Stimulated activated CD8-positive, alpha-beta memory T cell treated with anti-CD3 and anti-CD28 coated beads, Interleukin-7, amount 100 ng/mL, for 48 hours (primary cell): ENCODE data around the gene C13orf46.
"Not testable (repeated sequence)": the region's sequence is repeated elsewhere in the genome, so short reads cannot be mapped to it uniquely, and the experiment has no call there.

Source experiments
- DNase-seq, 2 donors: peaks; one replicate each; pipeline ENCODE4 v3.0.0-alpha.2; 2020; ENCODE audit warnings: low read depth in 1 of 2; ENCODE audit errors: extremely low read depth in 1 of 2

Gene C13orf46

DNA sequence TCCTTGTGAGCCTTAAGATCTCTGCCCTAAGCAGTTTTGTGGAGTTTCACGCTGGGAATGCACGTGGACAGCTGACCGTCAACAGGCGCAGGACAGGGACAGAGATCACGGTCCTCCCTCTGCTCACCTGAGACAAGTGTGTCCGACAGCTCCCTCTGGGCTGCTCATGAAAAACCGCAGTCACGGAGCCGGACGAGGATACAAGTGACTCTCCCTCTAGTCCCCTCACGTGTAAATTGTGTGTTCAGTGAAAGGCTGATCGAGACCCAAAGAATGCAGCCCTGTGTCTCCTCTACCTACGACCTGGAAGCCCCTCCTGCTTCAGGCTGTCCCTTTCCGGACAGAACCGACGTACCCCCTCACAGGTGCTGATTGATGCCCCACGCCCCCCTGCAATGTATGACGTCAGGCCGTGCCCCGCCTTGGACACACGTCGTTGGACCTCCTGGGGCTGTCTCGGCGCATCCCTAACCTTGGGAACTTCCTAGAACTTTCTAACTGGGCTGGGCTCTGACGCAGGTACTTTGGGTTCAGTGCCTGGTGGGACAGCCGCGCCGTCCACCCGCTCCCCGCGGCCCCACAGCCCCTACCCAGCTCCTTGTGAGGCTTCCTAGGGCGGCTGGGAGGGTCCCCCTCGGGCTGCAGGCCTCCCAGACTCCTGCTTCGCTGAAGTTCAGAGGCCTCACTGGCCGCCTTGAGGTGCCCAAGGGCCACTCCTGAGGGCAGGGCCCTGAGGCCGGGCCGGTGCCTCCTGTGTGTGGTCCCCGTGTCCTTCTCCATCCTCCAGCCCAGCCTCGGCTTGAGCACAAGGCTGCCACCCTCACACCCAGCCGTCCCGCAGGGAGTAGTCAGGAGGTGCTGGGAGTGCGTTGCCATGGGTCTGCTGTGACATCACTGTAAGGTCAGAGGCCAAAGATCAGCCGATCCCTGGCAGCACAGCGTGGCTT lies at the start of gene C13orf46:
C13orf46 (minus strand) TSS at position 859 of the 947 bp plus-strand sequence; CDS start at position 780, 79 bp downstream.
- no peak for DNase-seq

DNA sequence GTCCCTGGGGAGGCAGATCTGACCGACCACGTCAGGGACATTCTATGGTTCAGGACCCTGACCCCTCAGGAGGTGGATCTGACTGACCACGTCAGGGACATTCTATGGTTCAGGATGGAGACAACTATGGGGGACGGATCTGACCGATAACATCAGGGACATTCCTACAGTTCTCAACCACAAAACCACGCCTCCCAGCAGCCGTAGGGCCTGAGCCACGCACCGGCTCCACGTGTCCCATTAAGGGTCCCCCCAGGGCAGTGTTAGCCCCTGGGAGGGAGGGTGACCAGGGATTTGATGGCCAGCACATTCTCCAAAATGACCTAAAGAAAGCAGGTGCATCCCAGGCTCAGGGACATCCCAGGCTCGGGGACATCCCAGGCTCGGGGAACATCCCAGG lies 49.0 kb upstream of the C13orf46 start:
- no peak for DNase-seq

DNA sequence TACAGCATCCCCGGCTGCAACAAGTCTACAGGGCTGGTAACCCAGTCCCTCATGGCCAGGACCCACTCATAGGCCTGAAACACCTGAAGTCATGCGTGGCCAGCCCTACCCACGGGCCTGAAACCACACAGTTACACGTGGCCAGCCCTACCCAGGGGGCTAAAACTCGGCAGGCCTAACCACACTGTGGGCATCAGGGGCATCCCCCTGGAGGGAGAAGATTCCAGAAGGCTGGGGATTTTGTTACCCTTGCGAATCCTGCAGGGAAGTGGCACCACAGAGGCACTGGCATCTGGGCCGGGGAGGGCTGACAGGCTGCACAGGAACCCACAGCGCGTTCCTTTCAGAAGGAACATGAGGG lies 48.4 kb upstream of the C13orf46 start:
- no peak for DNase-seq

DNA sequence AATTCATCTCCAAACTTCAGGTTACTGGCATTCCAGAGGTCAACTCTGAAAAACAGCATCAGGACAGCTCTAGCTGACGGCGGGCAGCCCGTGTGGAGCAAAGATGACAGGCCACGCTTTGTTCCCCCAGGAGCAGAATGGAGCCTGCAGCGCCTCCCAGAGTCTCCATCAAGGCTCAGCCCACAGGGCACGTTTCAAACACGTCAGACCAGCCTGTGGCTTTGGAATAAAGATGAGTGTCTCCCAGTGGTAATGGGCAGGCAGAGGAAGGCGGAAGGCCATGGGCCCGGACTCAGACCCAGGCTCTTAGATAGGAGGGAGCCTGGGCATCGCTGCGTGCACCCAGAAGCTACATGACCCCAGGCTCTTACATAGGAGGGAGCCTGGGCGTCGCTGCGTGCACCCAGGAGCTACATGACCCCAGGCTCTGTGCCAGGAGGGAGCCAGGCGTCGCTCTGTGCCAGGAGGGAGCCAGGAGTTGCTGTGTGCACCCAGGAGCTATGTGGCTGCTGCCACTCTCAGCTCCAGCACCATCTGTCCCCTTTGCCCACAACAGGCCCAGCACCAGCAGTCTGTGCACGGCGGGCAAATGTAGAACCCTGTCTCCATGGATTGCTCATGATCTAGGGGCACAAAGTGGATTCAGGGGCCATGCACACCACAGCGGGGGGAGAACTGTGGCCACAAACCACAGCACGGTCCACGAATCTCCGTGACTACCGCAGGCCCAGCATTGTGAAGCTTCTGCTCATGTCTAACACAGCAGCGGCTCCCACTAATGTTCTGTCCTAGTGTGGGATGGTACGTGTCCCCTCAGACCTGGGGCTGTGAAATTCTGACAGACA lies 47.8 kb upstream of the C13orf46 start:
- DNase-seq, result no peak

DNA sequence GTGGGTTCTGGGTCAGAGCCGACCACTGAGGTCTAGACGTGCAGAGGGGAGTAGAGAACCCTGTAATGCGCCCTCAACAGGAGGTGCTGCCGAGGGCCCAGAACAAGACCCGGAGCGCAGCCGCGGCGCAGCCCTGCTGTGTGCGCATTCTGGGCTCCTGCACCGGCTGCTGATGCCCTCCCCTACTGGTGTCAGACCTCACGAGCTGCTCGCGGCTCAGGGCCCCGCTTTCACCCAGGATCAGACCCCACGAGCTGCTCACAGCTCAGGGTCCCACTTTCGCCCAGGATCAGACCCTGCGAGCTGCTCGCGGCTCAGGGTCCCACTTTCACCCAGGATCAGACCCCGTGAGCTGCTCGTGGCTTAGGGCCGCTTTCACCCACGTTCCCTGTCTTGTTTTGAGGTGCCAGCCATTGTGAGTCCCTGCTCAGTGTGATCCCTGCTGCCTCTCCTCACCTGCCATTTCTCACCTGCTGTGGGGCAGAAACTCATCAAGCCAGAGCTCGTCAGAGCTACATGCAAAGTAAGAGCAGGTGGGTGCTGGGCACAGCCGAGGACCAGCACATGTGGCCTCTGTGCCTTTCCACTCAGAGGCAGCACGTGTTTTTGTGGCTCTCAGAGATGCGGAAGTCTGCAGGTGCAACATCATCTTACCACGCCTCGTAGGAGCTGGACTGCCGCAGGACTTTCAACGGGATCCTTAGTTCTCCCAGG lies 47.0 kb upstream of the C13orf46 start:
- DNase-seq, result no peak

DNA sequence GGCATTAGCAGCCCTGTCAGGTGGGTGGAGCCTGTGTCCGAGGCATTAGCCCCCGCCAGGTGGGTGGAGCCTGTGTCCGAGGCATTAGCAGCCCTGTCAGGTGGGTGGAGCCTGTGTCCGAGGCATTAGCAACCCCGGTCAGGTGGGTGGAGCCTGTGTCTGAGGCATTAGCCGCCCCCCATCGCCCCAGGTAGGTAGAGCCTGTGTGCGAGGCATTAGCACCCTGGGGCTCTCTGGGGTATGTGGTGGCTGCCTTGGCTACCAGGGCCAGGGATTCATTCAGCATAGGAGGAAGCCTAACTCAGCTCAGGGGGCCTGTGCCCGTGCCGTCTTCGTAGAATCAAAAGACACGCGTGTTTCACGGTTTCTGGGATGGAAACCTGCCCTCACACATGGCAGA lies 46.3 kb upstream of the C13orf46 start:
- DNase-seq, result not testable (repeated sequence)

DNA sequence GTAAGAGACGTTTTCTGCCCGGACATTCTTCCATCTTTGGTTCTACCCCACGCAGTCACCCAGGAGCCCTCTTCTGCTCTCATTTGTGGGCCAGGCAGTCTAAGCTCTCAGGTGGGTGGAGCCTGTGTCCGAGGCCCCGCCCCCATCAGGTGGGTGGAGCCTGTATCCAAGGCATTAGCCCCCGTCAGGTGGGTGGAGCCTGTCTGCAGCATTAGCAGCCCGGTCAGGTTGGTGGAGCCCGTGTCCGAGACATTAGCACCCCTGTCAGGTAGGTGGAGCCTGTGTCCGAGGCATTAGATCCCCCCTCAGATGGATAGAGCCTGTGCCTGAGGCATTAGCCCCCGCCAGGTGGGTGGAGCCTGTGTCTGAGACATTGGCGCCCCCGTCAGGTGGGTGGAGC lies 45.5 kb upstream of the C13orf46 start:
- DNase-seq, result peak in 1 of 2 donors; percentile 12

DNA sequence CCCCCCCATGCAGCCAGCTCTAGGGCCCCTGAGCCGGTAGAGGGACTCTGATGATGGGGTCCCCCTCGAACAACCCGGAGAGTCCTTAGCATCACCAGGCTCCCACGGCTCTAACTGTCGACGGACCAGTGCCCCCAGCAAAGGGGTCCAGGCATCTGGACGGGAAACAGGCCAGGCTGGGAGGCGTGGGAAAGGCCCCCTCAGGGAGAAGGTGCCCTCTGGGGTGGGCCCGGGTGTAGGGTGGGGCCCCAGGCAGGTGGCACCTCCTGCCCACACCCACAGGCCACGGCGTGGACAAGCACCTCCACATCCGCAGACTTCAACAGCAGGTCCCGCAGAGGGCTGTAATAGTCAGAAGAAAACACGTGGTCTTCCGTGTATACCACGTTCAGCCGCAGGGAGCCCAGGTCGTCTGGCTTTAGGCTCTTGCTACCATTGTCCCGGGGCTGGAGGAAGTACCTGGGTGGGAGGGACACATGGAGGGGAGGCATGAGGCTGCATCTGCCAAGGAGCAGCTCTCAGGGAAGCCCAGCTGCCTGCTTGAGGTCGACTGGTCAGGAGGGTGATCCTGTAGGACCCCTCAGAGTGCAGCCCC lies 44.7 kb upstream of the C13orf46 start:
- no peak for DNase-seq

DNA sequence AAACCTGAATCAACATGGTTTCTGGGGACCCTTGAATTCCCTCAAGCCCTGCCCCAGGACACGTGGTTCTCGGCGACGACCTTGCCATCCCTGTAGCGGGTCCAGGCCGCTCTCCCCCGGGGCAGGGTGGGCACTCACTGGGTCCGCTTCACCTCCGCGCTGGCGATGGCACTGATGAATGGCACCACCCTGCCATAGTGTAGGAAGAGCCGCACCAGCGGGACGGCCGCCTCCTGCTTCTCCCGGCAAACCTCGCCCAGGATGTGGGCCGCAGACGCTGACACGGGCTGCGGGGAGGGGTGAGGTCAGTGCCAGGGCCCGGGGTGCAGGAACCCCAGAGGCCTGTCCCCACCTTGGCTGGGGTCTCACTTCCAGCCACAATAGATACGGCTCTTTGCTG lies 44.1 kb upstream of the C13orf46 start:
- DNase-seq, result no peak

DNA sequence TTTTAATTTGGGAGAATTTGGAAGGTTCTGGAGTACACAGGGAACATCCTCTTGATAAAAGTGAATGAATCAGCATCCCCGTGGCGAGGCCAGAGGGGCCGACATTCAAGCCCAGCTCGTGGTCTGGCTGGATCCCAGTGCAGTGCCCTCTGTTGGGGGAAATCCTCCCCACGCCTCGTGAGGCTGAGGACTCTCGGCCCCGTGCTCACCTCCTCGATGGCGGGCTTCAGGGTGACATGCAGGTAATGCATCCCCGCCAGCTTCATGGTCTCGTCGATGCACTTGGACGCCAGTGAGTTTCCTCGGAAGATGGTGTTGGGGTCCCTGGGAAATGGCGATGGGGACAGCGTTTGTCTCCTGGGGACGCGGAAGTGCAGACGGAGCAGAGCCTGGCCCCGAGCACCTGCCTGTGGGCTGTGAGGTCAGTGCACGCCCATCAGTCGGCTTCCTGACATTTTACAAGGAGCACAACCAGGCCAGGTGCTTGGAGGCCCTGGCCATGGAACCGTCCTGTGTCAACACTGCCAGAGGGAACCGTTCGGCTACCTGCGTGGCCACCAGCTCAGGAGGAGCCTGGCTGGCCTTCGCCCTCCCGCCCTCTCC lies 43.3 kb upstream of the C13orf46 start:
- no peak for DNase-seq

DNA sequence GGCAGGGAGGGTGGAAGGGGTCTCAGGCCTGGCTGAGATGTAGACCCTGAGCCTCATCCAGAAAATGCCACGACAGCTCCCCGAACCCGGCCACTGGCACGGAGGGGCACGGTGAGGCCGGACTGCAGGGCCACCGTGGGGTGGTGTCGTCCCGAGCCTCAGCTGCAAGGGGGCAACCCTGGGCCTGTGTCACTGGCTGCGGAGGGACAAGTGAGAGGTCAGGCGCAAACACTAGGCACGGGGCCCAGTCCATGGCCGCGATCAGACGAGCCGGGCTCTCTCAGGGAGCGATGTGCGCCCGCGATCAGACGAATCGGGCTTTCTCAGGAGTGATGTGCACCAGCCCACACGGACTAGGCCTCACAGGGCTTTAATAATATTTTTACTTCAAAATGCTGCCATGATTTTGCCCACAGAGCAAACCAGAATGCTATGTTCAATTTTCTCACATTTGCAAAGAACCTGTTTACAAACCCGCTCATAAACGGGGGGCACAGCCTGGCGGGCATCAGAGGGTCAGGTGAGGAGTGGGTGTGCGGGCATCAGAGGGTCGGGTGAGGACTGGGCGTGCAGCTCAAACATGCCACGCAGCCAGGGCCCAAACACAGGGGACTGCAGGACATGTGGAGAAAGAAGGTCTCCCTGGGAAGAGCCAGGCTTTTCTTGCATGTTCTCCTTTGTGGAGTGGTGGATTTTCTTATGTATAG lies 42.6 kb upstream of the C13orf46 start:
- no peak for DNase-seq

DNA sequence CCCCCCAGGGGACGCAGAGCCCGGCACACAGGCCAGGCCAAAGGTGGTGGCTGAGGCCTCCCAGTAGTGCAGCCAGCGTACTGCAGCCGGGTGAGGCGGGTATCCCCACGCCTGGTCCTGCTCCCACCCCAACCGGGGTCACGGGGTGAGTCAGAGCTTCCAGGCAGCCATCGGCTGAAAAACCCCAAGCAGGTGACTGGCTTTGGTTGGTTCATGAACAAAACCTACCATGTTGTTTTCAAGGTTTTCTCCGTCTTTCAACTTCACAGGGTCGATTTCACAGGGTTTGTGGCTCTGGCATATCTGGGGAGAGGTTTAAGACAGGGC lies 42.1 kb upstream of the C13orf46 start:
- DNase-seq, result peak in 1 of 2 donors; percentile 29

DNA sequence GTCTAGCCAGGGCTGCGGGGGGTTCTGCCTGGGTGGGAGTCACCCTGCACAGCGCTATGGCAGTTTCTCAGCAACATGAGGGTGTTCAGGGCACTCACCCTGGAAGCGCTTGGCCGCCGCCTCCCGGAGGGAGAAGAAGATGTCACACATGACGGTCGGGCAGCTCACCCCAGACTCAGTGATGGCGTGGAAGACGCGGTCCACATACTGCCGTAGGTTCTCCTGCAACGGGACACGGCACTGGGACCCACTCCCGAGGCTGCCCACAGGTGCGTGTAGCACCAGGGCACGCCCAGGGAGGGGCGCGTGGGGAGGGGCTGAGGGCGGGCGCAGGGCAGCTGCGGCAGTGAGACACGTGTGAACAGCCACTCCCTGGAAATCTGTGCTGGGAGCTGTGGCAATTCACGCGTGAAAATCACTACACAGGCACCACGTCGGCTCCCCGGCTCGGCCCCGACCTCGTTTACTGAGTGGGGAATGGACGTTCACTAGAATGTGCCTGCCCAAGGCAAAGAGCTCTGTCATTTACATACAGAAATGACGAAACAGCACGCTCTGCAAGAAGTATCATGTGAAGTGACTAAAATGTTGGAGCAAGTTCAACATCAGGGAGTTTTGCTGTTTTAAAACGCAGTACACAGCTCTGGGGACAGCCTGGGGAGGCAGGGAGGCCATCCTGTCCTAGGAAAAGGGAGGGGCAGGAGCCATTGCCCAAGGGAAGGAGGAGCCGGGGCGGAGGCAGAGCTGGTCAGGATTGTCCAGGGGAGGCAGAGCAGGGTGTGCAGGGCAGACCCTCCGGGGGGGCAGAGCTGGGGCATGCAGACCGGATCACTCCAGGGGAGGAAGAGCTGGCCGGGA lies 41.5 kb upstream of the C13orf46 start:
- no peak for DNase-seq

DNA sequence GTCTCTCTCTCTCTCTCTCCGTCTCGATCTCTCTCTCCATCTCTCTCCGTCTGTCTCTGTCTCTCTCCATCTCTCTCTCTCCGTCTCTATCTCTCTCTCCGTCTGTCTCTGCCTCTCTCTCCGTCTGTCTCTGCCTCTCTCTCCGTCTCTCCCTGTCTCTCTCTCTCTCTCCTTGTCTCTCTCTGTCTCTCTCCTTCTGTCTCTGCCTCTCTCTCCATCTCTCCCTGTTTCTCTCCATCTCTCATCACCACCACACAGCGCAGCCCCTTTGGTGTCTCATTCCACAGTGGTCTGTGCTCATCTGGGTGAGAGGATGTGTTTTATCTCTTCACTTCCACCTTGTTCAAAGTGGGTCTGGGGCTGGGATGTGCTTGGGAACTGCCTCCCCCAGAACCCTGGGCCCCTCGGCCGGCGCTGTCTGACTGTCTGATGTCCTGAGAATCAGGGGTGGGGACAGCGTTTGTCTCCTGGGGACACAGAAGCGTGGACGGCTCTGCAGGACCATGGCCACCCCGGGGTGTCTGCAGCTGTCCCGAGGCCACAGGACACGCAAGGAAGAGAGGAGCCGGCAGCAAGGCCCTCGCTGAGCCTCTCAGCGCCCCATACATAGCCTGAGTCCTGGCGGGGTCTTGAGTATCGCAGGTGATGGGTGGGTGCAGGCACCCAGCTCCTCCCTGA lies 40.2 kb upstream of the C13orf46 start:
- DNase-seq, result no peak

DNA sequence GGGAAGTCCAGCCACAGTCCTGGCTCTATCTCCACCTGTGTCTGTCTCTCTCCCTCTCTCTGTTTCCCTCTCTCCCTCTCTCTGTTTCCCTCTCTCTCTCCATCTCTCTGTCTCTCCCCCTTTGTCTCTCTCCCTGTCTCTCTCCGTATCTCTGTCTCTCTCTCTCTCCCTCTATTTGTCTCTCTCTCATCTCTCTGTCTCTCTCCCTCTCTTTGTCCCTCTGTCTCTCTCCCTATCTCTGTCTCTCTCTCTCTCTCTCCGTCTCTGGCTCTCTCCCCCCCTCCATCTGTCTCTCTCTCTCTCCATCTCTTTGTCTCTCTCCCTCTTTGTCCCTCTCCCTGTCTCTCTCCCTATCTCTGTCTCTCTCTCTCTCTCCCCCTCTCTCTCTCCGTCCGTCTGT lies 39.5 kb upstream of the C13orf46 start:
- DNase-seq, result no peak

DNA sequence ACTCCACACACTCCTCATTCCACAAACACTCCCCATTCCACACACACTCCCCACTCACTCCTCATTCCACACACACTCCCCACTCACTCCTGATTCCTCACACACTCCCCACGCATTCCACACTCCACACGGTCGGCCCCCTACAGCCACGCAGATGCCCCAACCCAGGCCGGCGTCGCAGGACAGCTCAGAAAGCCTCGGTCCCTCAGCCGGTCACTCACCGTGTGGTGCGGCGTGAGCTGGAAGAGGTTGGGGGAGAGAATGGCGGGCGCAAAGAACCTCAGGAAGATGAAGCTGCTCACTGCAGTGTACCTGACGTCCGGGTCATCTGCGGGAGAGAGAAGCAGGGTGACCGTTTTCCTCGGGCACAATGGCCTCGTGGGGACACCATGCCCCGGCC lies 39.0 kb upstream of the C13orf46 start:
- DNase-seq, result no peak

DNA sequence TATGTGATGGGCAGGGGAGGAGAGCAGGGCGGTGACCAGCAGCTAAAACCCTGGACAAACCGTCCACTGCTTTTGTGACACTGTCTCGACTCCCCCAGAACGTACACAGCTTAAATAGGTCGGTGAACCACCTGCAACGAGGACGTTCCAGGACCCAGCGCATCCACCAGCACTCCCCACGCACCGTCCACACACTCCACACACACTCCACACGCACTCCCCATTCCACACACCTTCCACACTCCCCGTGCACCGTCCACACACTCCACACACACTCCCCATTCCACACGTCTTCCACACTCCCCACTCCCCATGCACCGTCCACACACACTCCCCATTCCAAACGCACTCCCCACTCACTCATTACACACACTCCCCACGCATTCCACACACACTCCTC lies 38.3 kb upstream of the C13orf46 start:
- DNase-seq, result no peak

DNA sequence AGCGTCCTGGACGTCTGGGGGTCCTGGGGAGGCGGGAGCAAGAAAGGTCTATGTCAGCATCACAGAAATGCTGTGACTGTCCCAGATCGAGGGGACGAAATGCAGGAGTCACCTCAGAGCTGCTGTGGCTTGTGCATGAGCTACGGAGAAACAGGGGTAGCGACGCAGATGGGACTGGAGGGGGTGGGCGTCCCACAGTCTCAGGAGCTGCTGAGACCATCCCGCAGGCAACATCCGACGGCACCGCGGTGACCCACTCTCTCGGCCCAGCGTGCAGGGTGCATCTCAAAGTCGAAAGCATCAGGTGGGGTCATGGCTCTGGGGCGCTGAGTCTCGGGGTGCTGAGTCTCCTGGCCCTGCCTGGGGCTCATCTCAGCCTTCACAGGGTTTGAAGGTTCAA lies 37.4 kb upstream of the C13orf46 start:
- no peak for DNase-seq
